ENCODE data around the gene NEDD4.

GRCh38 chr15:55834331-55834730 is 159.1 kb downstream of the NEDD4 start:
- no peak for TF ChIP-seq POLR2A (IDR thresholded peaks at IDR 0.05)
- no peak for TF ChIP-seq CTCF (IDR thresholded peaks at IDR 0.05)

All from testis (tissue), 2 donors.